ENCODE results near the gene RUNX1. TPM values are rescaled to one million over a fixed set of nuclear protein-coding genes. Genes with fewer than 3 reads are reported as not detected.
A peak's percentile ranks its signal among the peaks of the same experiment; 100 is the strongest.

The RUNX1 gene
- total and polyA plus RNA-seq, 4 experiments from 2014 or later, result 6.0 to 96.3 (median 56.4) TPM

DNA sequence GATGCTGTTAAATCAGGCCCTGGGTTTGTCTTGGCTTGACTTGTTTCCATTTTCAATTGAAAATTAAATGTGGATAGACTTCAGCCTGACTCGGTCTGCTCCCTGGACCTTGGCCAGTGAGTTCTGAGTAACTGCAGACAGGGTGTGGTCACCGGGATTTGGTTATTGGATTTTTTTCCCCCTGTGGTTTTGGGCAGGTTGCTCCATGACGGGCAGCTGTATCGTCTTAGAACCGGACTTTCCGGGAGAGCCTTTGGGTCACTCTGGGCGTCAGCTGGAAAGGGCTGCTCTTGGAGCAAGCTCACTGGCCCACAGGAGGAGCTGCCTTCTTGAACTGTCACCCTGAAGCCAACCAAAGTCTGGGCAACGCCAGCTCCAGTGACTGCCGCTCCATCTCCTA is 305.3 kb downstream of the RUNX1 start:
- Mint-ChIP-seq H3K4me1 (peaks cover 0 to 4% (median 2%) of the 10 kb centered on the region in 4 donors), H3K9me3 (no peaks in the 10 kb centered on the region), H3K36me3 (no peaks in the 10 kb centered on the region), H3K27me3 (peaks cover 9 to 10% of the 10 kb centered on the region in 2 donors), H3K27ac (no peak overlapping the region), H3K4me3 (no peak overlapping the region)
- peaks cover 8% of the 10 kb centered on the region for H3K4me1 ChIP-seq (ENCODE audit: insufficient read depth, low read length)
- no peak for DNase-seq
- no peaks in the 10 kb centered on the region for H3K27me3 ChIP-seq (ENCODE audit: insufficient read depth, low read length)
- H3K36me3 ChIP-seq (ENCODE audit: insufficient read depth, low read length), result no peaks in the 10 kb centered on the region
- intact Hi-C loops (cut with micrococcal nuclease), result loop anchor here (2.0 kb wide), 1 partner anchor 1369 kb away; no protein-coding TSS in a partner anchor
- no peaks in the 10 kb centered on the region for H3K9me3 ChIP-seq (ENCODE audit: control insufficient read depth in 1 of 2, low read length in 2 of 2)
- ChIA-PET POLR2A (ENCODE audit: partially characterized antibody) (no interaction called here), CTCF (ENCODE audit: partially characterized antibody) (interaction anchor here (0.8 to 5.5 kb wide), 7 partner anchors 43 to 1099 kb away, joined by 3 to 66 read pairs (median 13); no protein-coding TSS in a partner anchor)
- H3K4me3 ChIP-seq (ENCODE audit: low read length in 2 of 2), result no peak overlapping the region
- no peak overlapping the region for H3K27ac ChIP-seq (ENCODE audit: low read depth, low read length)

DNA sequence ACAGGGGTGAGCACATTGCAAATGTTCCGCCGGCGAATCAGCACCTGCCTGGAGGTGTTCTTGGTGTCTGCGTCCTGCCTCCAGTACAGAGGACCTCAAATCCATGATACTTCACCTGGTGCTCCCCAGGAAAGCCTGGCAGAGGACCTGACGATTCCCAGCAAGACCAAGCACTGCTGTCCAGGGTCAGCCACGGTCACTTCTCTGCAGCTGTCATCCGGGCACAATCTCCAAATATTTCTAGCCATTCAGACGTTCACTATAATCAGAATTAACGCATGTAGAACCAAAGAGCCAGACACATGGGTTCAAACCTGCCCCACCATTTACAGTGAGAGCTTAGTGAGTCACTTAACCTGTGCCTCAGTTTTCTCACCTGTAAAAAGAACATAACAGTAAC is 305.8 kb downstream of the RUNX1 start:
- Histone ChIP-seq H3K4me1 (ENCODE audit: insufficient read depth, low read length) (peaks cover 8% of the 10 kb centered on the region), H3K4me3 (ENCODE audit: low read length in 2 of 2) (no peak overlapping the region), H3K9me3 (ENCODE audit: control insufficient read depth in 1 of 2, low read length in 2 of 2) (no peaks in the 10 kb centered on the region), H3K27me3 (ENCODE audit: insufficient read depth, low read length) (no peaks in the 10 kb centered on the region), H3K27ac (ENCODE audit: low read depth, low read length) (no peak overlapping the region), H3K36me3 (ENCODE audit: insufficient read depth, low read length) (no peaks in the 10 kb centered on the region)
- intact Hi-C loops (cut with micrococcal nuclease), result no loop called here
- no peak overlapping the region for H3K4me3 Mint-ChIP-seq
- H3K9me3 Mint-ChIP-seq, result no peaks in the 10 kb centered on the region
- no peak overlapping the region for H3K27ac Mint-ChIP-seq
- H3K27me3 Mint-ChIP-seq, result peaks cover 9 to 10% of the 10 kb centered on the region in 2 donors
- CTCF ChIA-PET (ENCODE audit: partially characterized antibody), result interaction anchor here (0.8 to 5.5 kb wide), 5 partner anchors 143 to 1096 kb away, joined by 3 to 66 read pairs (median 20); no protein-coding TSS in a partner anchor
- H3K36me3 Mint-ChIP-seq, result no peaks in the 10 kb centered on the region
- H3K4me1 Mint-ChIP-seq, result peaks cover 0 to 4% (median 2%) of the 10 kb centered on the region in 4 donors
- POLR2A ChIA-PET (ENCODE audit: partially characterized antibody), result no interaction called here
- DNase-seq, result no peak

DNA sequence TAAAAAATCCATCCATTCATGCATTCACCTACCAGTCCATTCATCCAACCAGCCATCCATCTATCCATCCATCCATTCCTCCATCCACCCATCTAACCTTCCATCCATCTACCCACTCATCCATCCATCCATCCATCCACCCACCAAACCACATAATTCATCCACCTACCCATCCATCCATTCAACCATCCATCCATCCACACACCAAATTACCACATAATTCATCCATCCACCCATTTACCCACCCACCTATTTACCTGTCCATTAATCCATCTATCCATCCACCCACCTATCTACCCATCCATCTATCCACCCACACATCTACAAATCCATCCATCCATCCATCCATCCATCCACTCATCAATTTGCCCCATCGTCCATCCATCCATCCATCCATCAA is 308.9 kb downstream of the RUNX1 start:
- Mint-ChIP-seq H3K9me3 (no peaks in the 10 kb centered on the region), H3K4me1 (no peaks in the 10 kb centered on the region), H3K27ac (peak overlapping the region in 1 of 7 donors; percentile 54), H3K36me3 (no peaks in the 10 kb centered on the region), H3K4me3 (no peak overlapping the region), H3K27me3 (peaks cover 10 to 11% of the 10 kb centered on the region in 2 donors)
- Histone ChIP-seq H3K9me3 (ENCODE audit: control insufficient read depth in 1 of 2, low read length in 2 of 2) (no peaks in the 10 kb centered on the region), H3K27me3 (ENCODE audit: insufficient read depth, low read length) (no peaks in the 10 kb centered on the region), H3K27ac (ENCODE audit: low read depth, low read length) (no peak overlapping the region), H3K4me3 (ENCODE audit: low read length in 2 of 2) (no peak overlapping the region), H3K36me3 (ENCODE audit: insufficient read depth, low read length) (no peaks in the 10 kb centered on the region), H3K4me1 (ENCODE audit: insufficient read depth, low read length) (no peaks in the 10 kb centered on the region)
- POLR2A ChIA-PET (ENCODE audit: partially characterized antibody), result no interaction called here
- CTCF ChIA-PET (ENCODE audit: partially characterized antibody), result interaction anchor here (1.2 kb wide), 1 partner anchor 1099 kb away, joined by 3 read pairs; no protein-coding TSS in a partner anchor
- intact Hi-C loops (cut with micrococcal nuclease), result no loop called here
- DNase-seq, result no peak
